ENCODE data around the gene NUCB2.

NUCB2 gene

GRCh38 chr11:17272801-17273200, 3.7 kb upstream of the NUCB2 start:
- no peak for DNase-seq

- DNase-seq, result no peak
Measured at GRCh38 chr11:17273211-17273610, 3.3 kb upstream of the NUCB2 start.

GRCh38 chr11:17273668-17274282, 2.8 kb upstream of the NUCB2 start:
- DNase-seq, result no peak

- DNase-seq, result no peak
Measured at GRCh38 chr11:17275400-17276235, 921 bp upstream of the NUCB2 start.

GRCh38 chr11:17277024-17277584, 565 bp downstream of the NUCB2 start:
- DNase-seq, result peak; percentile 47

- DNase-seq, result no peak
Measured at GRCh38 chr11:17280494-17281127, 4.1 kb downstream of the NUCB2 start.

GRCh38 chr11:17286332-17286731, 9.8 kb downstream of the NUCB2 start:
- no peak for DNase-seq

GRCh38 chr11:17287058-17287457, 10.5 kb downstream of the NUCB2 start:
- DNase-seq, result no peak

- DNase-seq, result no peak
Measured at GRCh38 chr11:17291710-17292109, 15.2 kb downstream of the NUCB2 start.

- no peak for DNase-seq
Measured at GRCh38 chr11:17293311-17293710, 16.8 kb downstream of the NUCB2 start.

- no peak for DNase-seq
Measured at GRCh38 chr11:17294033-17294432, 17.5 kb downstream of the NUCB2 start.

GRCh38 chr11:17296852-17297559, 20.5 kb downstream of the NUCB2 start:
- DNase-seq, result no peak

GRCh38 chr11:17298302-17298701, 21.8 kb downstream of the NUCB2 start:
- no peak for DNase-seq

GRCh38 chr11:17300372-17300771, 23.8 kb downstream of the NUCB2 start:
- DNase-seq, result no peak

GRCh38 chr11:17313349-17314231, 37.1 kb downstream of the NUCB2 start:
- DNase-seq, result no peak

GRCh38 chr11:17314232-17314547, 37.7 kb downstream of the NUCB2 start:
- peak; percentile 94 for DNase-seq

- no peak for DNase-seq
Measured at GRCh38 chr11:17314904-17315426, 38.4 kb downstream of the NUCB2 start.

GRCh38 chr11:17328871-17329494, 52.4 kb downstream of the NUCB2 start:
- no peak for DNase-seq

- no peak for DNase-seq
Measured at GRCh38 chr11:17331669-17332068, 55.1 kb downstream of the NUCB2 start.

GRCh38 chr11:17333799-17334586, 57.5 kb downstream of the NUCB2 start:
- no peak for DNase-seq

- no peak for DNase-seq
Measured at GRCh38 chr11:17343257-17343656, 66.7 kb downstream of the NUCB2 start.

Measured in HCEC 1CT (cell line).